Trophoblast cell (in vitro differentiated cells and primary cell): Measurements from ENCODE around the gene HNF1B.

Source experiments
- DNase-seq, 2 donors: peaks; one replicate each; pipeline ENCODE4 v3.0.0-alpha.2; 2016
- H2AFZ ChIP-seq: 2 replicates; pipeline ENCODE4 v1.6.1; 2013; ENCODE audit warnings: low read length, moderate library complexity, mild to moderate bottlenecking; ENCODE audit not compliant: insufficient read depth, poor library complexity
- H2AK5ac ChIP-seq: 2 replicates; pipeline ENCODE4 v1.6.1; 2013; ENCODE audit warnings: mild to moderate bottlenecking, low read length
- H2BK120ac ChIP-seq: 2 replicates; pipeline ENCODE4 v1.6.1; 2013; ENCODE audit warnings: low read length, mild to moderate bottlenecking, moderate library complexity; ENCODE audit not compliant: insufficient read depth, poor library complexity
- H2BK12ac ChIP-seq: 2 replicates; pipeline ENCODE4 v1.6.1; 2013; ENCODE audit warnings: mild to moderate bottlenecking, low read length, moderate library complexity
- H2BK5ac ChIP-seq: 2 replicates; pipeline ENCODE4 v1.6.1; 2013; ENCODE audit warnings: low read length, low read depth, moderate library complexity, mild to moderate bottlenecking; ENCODE audit not compliant: poor library complexity
- H3K14ac ChIP-seq: 2 replicates; pipeline ENCODE4 v1.6.1; 2013; ENCODE audit warnings: mild to moderate bottlenecking, low read length
- H3K18ac ChIP-seq: 2 replicates; pipeline ENCODE4 v1.6.1; 2013; ENCODE audit warnings: mild to moderate bottlenecking, low read length
- H3K23ac ChIP-seq: 2 replicates; pipeline ENCODE4 v1.6.1; 2013; ENCODE audit warnings: low read length
- H3K27ac ChIP-seq: 2 replicates; pipeline ENCODE4 v1.5.1; 2013; ENCODE audit warnings: low read depth, mild to moderate bottlenecking, inconsistent platforms, low read length, moderate library complexity
- H3K27me3 ChIP-seq: 2 replicates; pipeline ENCODE4 v1.6.1; 2013; ENCODE audit warnings: inconsistent platforms, mild to moderate bottlenecking, low read length, moderate library complexity; ENCODE audit not compliant: insufficient read depth
- H3K36me3 ChIP-seq, 2 experiments: 1 replicate in 1 of 2; 2 replicates in 1 of 2; pipeline ENCODE4 v1.6.1; 2013; ENCODE audit warnings: low read length in 2 of 2, mild to moderate bottlenecking in 2 of 2, moderate library complexity in 1 of 2; ENCODE audit not compliant: insufficient read depth in 2 of 2, control insufficient read depth in 1 of 2
- H3K4ac ChIP-seq: 2 replicates; pipeline ENCODE4 v1.6.1; 2013; ENCODE audit warnings: low read depth, mild to moderate bottlenecking, low read length, moderate library complexity
- H3K4me1 ChIP-seq, 2 experiments: 1 replicate in 1 of 2; 2 replicates in 1 of 2; pipeline ENCODE4 v1.6.1; 2013; ENCODE audit warnings: low read length in 2 of 2, mild to moderate bottlenecking in 2 of 2, moderate library complexity in 1 of 2; ENCODE audit not compliant: insufficient read depth in 2 of 2, control insufficient read depth in 1 of 2
- H3K4me2 ChIP-seq: 2 replicates; pipeline ENCODE4 v1.6.1; 2013; ENCODE audit warnings: inconsistent platforms, mild to moderate bottlenecking, low read length, moderate library complexity
- H3K4me3 ChIP-seq: 2 replicates; pipeline ENCODE4 v1.5.1; 2013; ENCODE audit warnings: mild to moderate bottlenecking, low read depth, low read length, inconsistent platforms
- H3K79me1 ChIP-seq: one replicate; pipeline ENCODE4 v1.6.1; 2013; ENCODE audit warnings: low read length
- H3K79me2 ChIP-seq: 2 replicates; pipeline ENCODE4 v1.6.1; 2013; ENCODE audit warnings: low read length, mild to moderate bottlenecking; ENCODE audit not compliant: control insufficient read depth, insufficient read depth, poor library complexity
- H3K9ac ChIP-seq: 2 replicates; pipeline ENCODE4 v1.6.1; 2013; ENCODE audit warnings: mild to moderate bottlenecking, low read length
- H3K9me3 ChIP-seq: 2 replicates; pipeline ENCODE4 v1.6.1; 2013; ENCODE audit warnings: low read depth, mild to moderate bottlenecking, control low read depth, inconsistent platforms, low read length; ENCODE audit not compliant: insufficient read depth
- H4K12ac ChIP-seq: 2 replicates; pipeline ENCODE4 v1.6.1; 2013; ENCODE audit warnings: low read depth, mild to moderate bottlenecking, low read length, moderate library complexity
- H4K8ac ChIP-seq: 2 replicates; pipeline ENCODE4 v1.6.1; 2013; ENCODE audit warnings: low read depth, mild to moderate bottlenecking, low read length, moderate library complexity
- H4K91ac ChIP-seq: one replicate; pipeline ENCODE4 v1.6.1; 2013; ENCODE audit warnings: low read depth, mild to moderate bottlenecking, low read length, moderate library complexity
- WGBS: extraction: QIAGEN DNeasy Blood & Tissue Kit; methylation state at CpG from one replicate; pipeline ENCODE4 v1.1.7; 2013; ENCODE audit warnings: missing lambda C conversion rate; ENCODE audit not compliant: insufficient read length, insufficient coverage; ENCODE audit errors: extremely low coverage; 5-methylcytosine and 5-hydroxymethylcytosine counted together

HNF1B gene

GRCh38 chr17:37754363-37754762, 9.5 kb upstream of the HNF1B start:
- no peak overlapping the region for H3K4ac ChIP-seq
- no peak overlapping the region for H2AFZ ChIP-seq
- H3K18ac ChIP-seq, result no peak overlapping the region
- H3K4me2 ChIP-seq, result no peak overlapping the region
- no peak overlapping the region for H2AK5ac ChIP-seq
- H3K36me3 ChIP-seq, result no peaks in the 10 kb centered on the region
- no peak overlapping the region for H4K91ac ChIP-seq
- no peak overlapping the region for H3K27ac ChIP-seq
- no peak overlapping the region for H3K9ac ChIP-seq
- H3K9me3 ChIP-seq, result no peaks in the 10 kb centered on the region
- H3K23ac ChIP-seq, result no peak overlapping the region
- no peak overlapping the region for H3K14ac ChIP-seq
- H3K4me3 ChIP-seq, result no peak overlapping the region
- H3K27me3 ChIP-seq, result no peaks in the 10 kb centered on the region
- no peak overlapping the region for H4K8ac ChIP-seq
- H2BK5ac ChIP-seq, result no peak overlapping the region
- no peaks in the 10 kb centered on the region for H3K79me1 ChIP-seq
- H3K4me1 ChIP-seq, result no peaks in the 10 kb centered on the region
- no CpG with 5 or more reads among the region's 5 CpGs for WGBS
- no peak overlapping the region for H2BK12ac ChIP-seq
- no peaks in the 10 kb centered on the region for H3K79me2 ChIP-seq
- H2BK120ac ChIP-seq, result no peak overlapping the region
- DNase-seq, result peak in 1 of 2 donors; percentile 40
- H4K12ac ChIP-seq, result no peak overlapping the region

- H3K4me3 ChIP-seq, result no peak overlapping the region
Measured at GRCh38 chr17:37752482-37752881, 7.6 kb upstream of the HNF1B start.

DNA sequence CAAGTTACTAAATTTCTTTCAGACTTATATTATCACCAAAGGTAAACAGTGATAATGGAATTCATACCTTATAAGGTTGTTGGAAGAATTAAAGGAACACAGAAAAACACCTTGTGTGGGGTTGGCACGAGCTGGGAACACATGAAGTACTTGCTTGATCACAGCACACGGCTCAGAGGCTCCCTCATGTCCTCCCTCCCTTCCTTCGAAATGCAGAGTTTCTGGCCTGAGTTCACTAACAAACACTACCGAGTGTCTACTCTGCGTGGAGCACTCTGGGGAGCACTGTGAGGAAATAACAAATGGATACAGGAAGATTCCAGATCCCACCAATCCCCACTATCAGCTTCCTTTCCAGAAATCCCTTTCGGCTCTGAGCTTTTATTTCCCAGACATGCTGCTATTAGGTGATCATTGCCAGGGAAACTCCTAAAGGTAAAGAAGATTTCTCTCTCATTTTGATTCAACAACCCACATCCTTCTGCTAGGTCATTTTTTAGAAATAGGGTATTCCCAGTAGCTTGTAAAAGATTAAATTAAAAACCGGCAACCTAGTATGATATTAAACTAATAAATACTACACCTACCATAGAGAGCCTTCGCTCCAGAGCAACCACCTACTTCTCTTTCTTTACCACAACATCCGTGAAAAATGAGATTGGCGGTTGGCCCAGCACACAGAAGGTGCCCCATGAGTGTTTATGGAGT, 6.1 kb upstream of the HNF1B start:
- no peaks in the 10 kb centered on the region for H3K4me1 ChIP-seq
- DNase-seq, result no peak
- H3K9ac ChIP-seq, result no peak overlapping the region
- no peaks in the 10 kb centered on the region for H3K9me3 ChIP-seq
- H3K4me3 ChIP-seq, result no peak overlapping the region
- no peak overlapping the region for H2BK5ac ChIP-seq
- no peak overlapping the region for H2AFZ ChIP-seq
- no peak overlapping the region for H2BK12ac ChIP-seq
- H4K91ac ChIP-seq, result no peak overlapping the region
- no CpG with 5 or more reads among the region's 10 CpGs for WGBS
- no peak overlapping the region for H3K4me2 ChIP-seq
- H3K79me1 ChIP-seq, result no peaks in the 10 kb centered on the region
- no peak overlapping the region for H3K23ac ChIP-seq
- peaks cover 15% of the 10 kb centered on the region for H3K27me3 ChIP-seq
- H3K27ac ChIP-seq, result no peak overlapping the region
- no peak overlapping the region for H2BK120ac ChIP-seq
- no peak overlapping the region for H4K12ac ChIP-seq
- H3K79me2 ChIP-seq, result no peaks in the 10 kb centered on the region
- no peak overlapping the region for H3K4ac ChIP-seq
- no peak overlapping the region for H3K14ac ChIP-seq
- no peaks in the 10 kb centered on the region for H3K36me3 ChIP-seq
- H4K8ac ChIP-seq, result no peak overlapping the region
- no peak overlapping the region for H2AK5ac ChIP-seq
- no peak overlapping the region for H3K18ac ChIP-seq

More at GRCh38 chr17:37752482-37752881, 7.6 kb upstream of the HNF1B start:
- Histone ChIP-seq H2BK5ac (no peak overlapping the region), H3K79me2 (no peaks in the 10 kb centered on the region), H3K4ac (no peak overlapping the region), H3K23ac (no peak overlapping the region), H4K8ac (no peak overlapping the region), H3K4me1 (no peaks in the 10 kb centered on the region), H3K79me1 (no peaks in the 10 kb centered on the region), H2BK12ac (no peak overlapping the region), H3K4me2 (no peak overlapping the region), H4K91ac (no peak overlapping the region), H3K27ac (no peak overlapping the region), H3K14ac (no peak overlapping the region), H4K12ac (no peak overlapping the region), H2BK120ac (no peak overlapping the region), H3K18ac (no peak overlapping the region), H3K9ac (no peak overlapping the region), H3K9me3 (no peaks in the 10 kb centered on the region), H3K27me3 (peaks cover 3% of the 10 kb centered on the region), H2AK5ac (no peak overlapping the region), H3K36me3 (no peaks in the 10 kb centered on the region), H2AFZ (no peak overlapping the region)
- no CpG with 5 or more reads among the region's 5 CpGs for WGBS
- peak; percentile 77 to 84 for DNase-seq

- Histone ChIP-seq H3K4ac (no peak overlapping the region), H3K79me1 (no peaks in the 10 kb centered on the region), H2BK5ac (no peak overlapping the region), H3K9ac (no peak overlapping the region), H4K91ac (no peak overlapping the region), H3K23ac (no peak overlapping the region), H2BK120ac (no peak overlapping the region), H2BK12ac (no peak overlapping the region), H2AK5ac (no peak overlapping the region), H3K9me3 (no peaks in the 10 kb centered on the region), H3K14ac (no peak overlapping the region), H3K4me3 (no peak overlapping the region), H3K4me1 (no peaks in the 10 kb centered on the region), H3K79me2 (no peaks in the 10 kb centered on the region), H3K36me3 (no peaks in the 10 kb centered on the region), H3K27me3 (peaks cover 21% of the 10 kb centered on the region), H4K12ac (no peak overlapping the region), H2AFZ (no peak overlapping the region), H3K18ac (no peak overlapping the region), H3K27ac (no peak overlapping the region), H3K4me2 (no peak overlapping the region), H4K8ac (no peak overlapping the region)
- DNase-seq, result no peak
- WGBS, result no CpG with 5 or more reads among the region's 5 CpGs
Measured at GRCh38 chr17:37750292-37750691, 5.4 kb upstream of the HNF1B start.
